Vagina (tissue), 2 donors: ENCODE measurements around the gene MSTN. TPM values are rescaled to one million over a fixed set of nuclear protein-coding genes. Genes with fewer than 3 reads are reported as not detected.

Experiments
- DNase-seq, 2 donors: peaks; one replicate each; pipeline ENCODE4 v3.0.0-alpha.2; 2017; ENCODE audit errors: extremely low spot score in 2 of 2
- H3K27ac ChIP-seq: fragments of 200-600 bp; sonication (generic); one replicate; pipeline ENCODE4 v1.5.1; 2019
- H3K27me3 ChIP-seq: fragments of 200-600 bp; sonication (generic); one replicate; pipeline ENCODE4 v1.5.1; 2019
- H3K36me3 ChIP-seq, 2 donors: fragments of 200-600 bp; sonication (generic); one replicate each; pipeline ENCODE4 v1.5.1; 2017 to 2019
- H3K4me1 ChIP-seq: fragments of 200-600 bp; sonication (generic); one replicate; pipeline ENCODE4 v1.5.1; 2019
- H3K4me3 ChIP-seq, 2 donors: fragments of 200-600 bp; sonication (generic); 1 replicate in 1 of 2; 2 replicates in 1 of 2; pipeline ENCODE4 v1.5.1; 2016 to 2019
- H3K9me3 ChIP-seq: fragments of 200-600 bp; sonication (generic); one replicate; pipeline ENCODE4 v1.5.1; 2019
- CTCF ChIP-seq, 3 experiments: fragments of 450-650 bp in 2 of 3; fragments of 200-600 bp in 1 of 3; sonication (generic) in 1 of 3; IDR thresholded peaks; one replicate each; pipeline ENCODE4 v1.5.1; 2017 to 2019; ENCODE audit warnings: antibody characterized with exemption in 3 of 3, mild to moderate bottlenecking in 2 of 3, moderate library complexity in 2 of 3
- POLR2A ChIP-seq, 2 donors: fragments of 450-650 bp; IDR thresholded peaks; one replicate each; pipeline ENCODE4 v1.6.1; 2017; ENCODE audit warnings: antibody characterized with exemption in 2 of 2, mild to moderate bottlenecking in 2 of 2, moderate library complexity in 2 of 2
- POLR2AphosphoS5 ChIP-seq, 2 donors: sonication (generic); formaldehyde crosslinking; IDR thresholded peaks; one replicate each; pipeline ENCODE4 v1.9.0; 2017; ENCODE audit warnings: antibody characterized with exemption in 2 of 2, mild to moderate bottlenecking in 2 of 2, low read depth in 1 of 2; ENCODE audit not compliant: insufficient read depth in 1 of 2
- intact Hi-C: fragments of 100-400 bp; cut with DNase I; formaldehyde crosslinking; loops from one replicate; pipeline ENCODE4 v1.15.1; 2023
- total RNA-seq: library from RNA; depleted of rRNA; stranded (reverse); fragments of >200 nt; gene quantifications from one replicate; pipeline ENCODE4 v1.2.3, GENCODE V29; 2016

MSTN gene
- 0.74 TPM for total RNA-seq

DNA sequence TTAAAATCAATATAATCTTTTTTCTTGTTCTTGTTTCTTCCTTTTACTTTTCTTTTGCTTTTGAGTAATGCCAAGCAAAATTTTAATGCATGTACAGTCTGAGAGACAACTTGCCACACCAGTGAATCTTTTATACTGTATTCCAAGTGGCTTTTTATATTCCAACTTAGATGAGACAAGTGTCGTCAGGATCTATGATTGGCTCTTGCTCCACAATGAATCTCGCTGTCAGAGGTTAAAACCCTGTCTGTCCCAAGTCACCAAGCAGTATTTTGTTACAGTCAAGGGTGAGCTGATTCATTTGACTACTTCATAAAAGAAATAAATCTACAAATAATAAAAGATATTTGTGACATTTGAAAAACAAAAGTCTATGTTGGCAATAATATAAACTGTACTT, at the start of gene MSTN:
TSS of gene MSTN (minus strand) at position 129 of the 400 bp plus-strand sequence. CDS start 133 bp downstream, outside the sequence.
- intact Hi-C loops, result no loop called here
- no peak for DNase-seq
- H3K9me3 ChIP-seq, result no peaks in the 10 kb centered on the region
- TF ChIP-seq POLR2A (IDR thresholded peaks at IDR 0.05), result no peak
- no peak for TF ChIP-seq POLR2AphosphoS5 (IDR thresholded peaks at IDR 0.05; ENCODE audit: insufficient read depth in 1 of 2, low read depth in 1 of 2)
- no peak for TF ChIP-seq CTCF (IDR thresholded peaks at IDR 0.05)
- no peaks in the 10 kb centered on the region for H3K4me1 ChIP-seq
- H3K36me3 ChIP-seq, result no peaks in the 10 kb centered on the region
- no peak within 1 kb of the TSS for H3K27ac ChIP-seq
- no peak within 1 kb of the TSS for H3K4me3 ChIP-seq
- no peaks in the 10 kb centered on the region for H3K27me3 ChIP-seq

DNA sequence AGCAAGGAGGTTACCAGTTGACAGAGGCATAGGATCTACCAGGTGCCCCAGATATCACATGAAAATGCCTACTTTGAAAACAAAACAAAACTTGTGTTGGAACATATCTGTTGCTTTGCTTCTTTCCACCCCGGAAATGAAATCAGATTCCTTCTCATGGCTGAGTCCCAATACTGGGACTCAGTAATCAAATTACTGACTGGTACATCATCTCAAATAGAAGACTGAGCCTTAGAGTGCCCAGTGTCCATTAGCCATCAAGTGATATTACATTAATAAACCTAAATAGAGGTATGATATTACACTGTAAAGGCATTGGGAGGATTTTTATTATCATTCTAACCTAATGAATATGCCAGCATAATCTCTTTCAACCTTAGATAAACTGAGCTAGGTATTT, 48.6 kb upstream of the MSTN start:
- Histone ChIP-seq H3K4me1 (no peaks in the 10 kb centered on the region), H3K27me3 (no peaks in the 10 kb centered on the region), H3K36me3 (no peaks in the 10 kb centered on the region), H3K4me3 (no peak overlapping the region), H3K9me3 (no peaks in the 10 kb centered on the region), H3K27ac (no peak overlapping the region)
- DNase-seq, result no peak
- TF ChIP-seq CTCF (IDR thresholded peaks at IDR 0.05) (no peak), POLR2AphosphoS5 (IDR thresholded peaks at IDR 0.05; ENCODE audit: insufficient read depth in 1 of 2, low read depth in 1 of 2) (no peak), POLR2A (IDR thresholded peaks at IDR 0.05) (no peak)
- intact Hi-C loops, result no loop called here

DNA sequence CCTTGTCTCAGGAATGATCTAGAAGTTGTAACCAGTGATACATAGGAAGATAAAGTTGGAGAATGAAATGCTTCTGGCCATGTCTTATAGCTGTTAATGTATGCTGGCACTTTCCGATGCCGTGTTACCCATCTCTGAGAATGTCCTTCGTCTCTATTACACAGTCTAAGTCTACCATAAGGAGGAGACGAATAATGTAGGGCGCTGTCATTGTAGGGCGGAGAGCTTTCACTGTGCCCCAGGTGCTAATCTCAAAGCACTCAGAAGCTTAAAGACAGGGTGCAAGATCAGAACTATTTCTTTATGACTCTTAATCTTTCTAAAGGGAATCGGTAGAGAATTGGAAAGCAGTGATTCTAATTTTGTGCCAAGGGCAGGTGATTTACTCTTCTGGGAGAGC, 48.2 kb upstream of the MSTN start:
- Histone ChIP-seq H3K9me3 (no peaks in the 10 kb centered on the region), H3K36me3 (no peaks in the 10 kb centered on the region), H3K4me1 (no peaks in the 10 kb centered on the region), H3K4me3 (no peak overlapping the region), H3K27ac (no peak overlapping the region), H3K27me3 (no peaks in the 10 kb centered on the region)
- no peak for TF ChIP-seq POLR2AphosphoS5 (IDR thresholded peaks at IDR 0.05; ENCODE audit: insufficient read depth in 1 of 2, low read depth in 1 of 2)
- TF ChIP-seq CTCF (IDR thresholded peaks at IDR 0.05), result no peak
- TF ChIP-seq POLR2A (IDR thresholded peaks at IDR 0.05), result no peak
- intact Hi-C loops, result no loop called here
- no peak for DNase-seq

- no peaks in the 10 kb centered on the region for H3K36me3 ChIP-seq
- intact Hi-C loops, result no loop called here
These were observed 47.6 kb upstream of the MSTN start for GRCh38 chr2:190110131-190110530.

DNA sequence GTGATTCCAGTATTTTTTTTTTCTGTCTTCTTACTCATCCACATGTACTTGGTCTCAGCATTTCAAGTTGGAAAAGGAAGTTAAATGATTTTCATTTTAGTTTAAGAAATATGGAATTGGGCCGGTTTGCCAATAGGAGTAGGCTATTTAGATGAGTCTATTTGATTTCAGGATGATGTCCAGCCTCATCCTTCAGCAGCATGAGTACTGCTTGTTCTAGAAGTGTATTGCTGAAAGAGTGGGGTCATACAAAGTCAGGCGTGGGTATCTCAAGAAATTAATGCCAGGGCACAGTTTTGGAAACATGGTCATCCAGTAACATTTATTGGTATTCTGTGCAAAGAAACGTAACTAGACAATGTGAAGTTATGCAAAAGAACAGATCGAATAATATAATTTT, 44.9 kb upstream of the MSTN start:
- Histone ChIP-seq H3K4me3 (no peak overlapping the region), H3K4me1 (no peaks in the 10 kb centered on the region), H3K27me3 (no peaks in the 10 kb centered on the region), H3K27ac (no peak overlapping the region), H3K9me3 (no peaks in the 10 kb centered on the region), H3K36me3 (no peaks in the 10 kb centered on the region)
- DNase-seq, result no peak
- intact Hi-C loops, result no loop called here
- no peak for TF ChIP-seq POLR2A (IDR thresholded peaks at IDR 0.05)
- no peak for TF ChIP-seq POLR2AphosphoS5 (IDR thresholded peaks at IDR 0.05; ENCODE audit: insufficient read depth in 1 of 2, low read depth in 1 of 2)
- no peak for TF ChIP-seq CTCF (IDR thresholded peaks at IDR 0.05)

More at GRCh38 chr2:190110131-190110530, 47.6 kb upstream of the MSTN start:
- no peak for DNase-seq
- Histone ChIP-seq H3K9me3 (no peaks in the 10 kb centered on the region), H3K4me3 (no peak overlapping the region), H3K27me3 (no peaks in the 10 kb centered on the region), H3K27ac (no peak overlapping the region), H3K4me1 (no peaks in the 10 kb centered on the region)
- no peak for TF ChIP-seq POLR2A (IDR thresholded peaks at IDR 0.05)
- TF ChIP-seq POLR2AphosphoS5 (IDR thresholded peaks at IDR 0.05; ENCODE audit: insufficient read depth in 1 of 2, low read depth in 1 of 2), result no peak
- no peak for TF ChIP-seq CTCF (IDR thresholded peaks at IDR 0.05)
